Heart right ventricle (tissue), 16 donors: ENCODE results near the gene DUSP14. TPM values are rescaled to one million over a fixed set of nuclear protein-coding genes. Genes with fewer than 3 reads are reported as not detected.
A peak's percentile ranks its signal among the peaks of the same experiment; 100 is the strongest.

Source experiments
- ATAC-seq, 8 donors: fragments of 200-7000 bp; cut with Tn5 transposase; one replicate each; pipeline ENCODE4 v1.9.1; 2020; ENCODE audit warnings: mild to moderate bottlenecking in 8 of 8, moderate library complexity in 8 of 8, moderate number of reproducible peaks in 1 of 8
- DNase-seq, 2 donors: peaks; one replicate each; pipeline ENCODE4 v3.0.0-alpha.2; 2020
- H3K27ac ChIP-seq, 10 donors: fragments of 200-600 bp; sonication (generic) in 2 of 10; one replicate each; pipeline versions ENCODE4 v1.5.0 to v1.8.0; 2020 to 2022; ENCODE audit warnings: mild to moderate bottlenecking in 3 of 10
- H3K27me3 ChIP-seq, 7 donors: fragments of 200-600 bp; one replicate each; pipeline ENCODE4 v1.8.0; 2021 to 2022; ENCODE audit warnings: mild to moderate bottlenecking in 2 of 7
- H3K36me3 ChIP-seq, 9 donors: fragments of 200-600 bp; sonication (generic) in 1 of 9; one replicate each; pipeline versions ENCODE4 v1.5.0 to v1.8.0; 2020 to 2022; ENCODE audit warnings: mild to moderate bottlenecking in 2 of 9
- H3K4me1 ChIP-seq, 9 donors: fragments of 200-600 bp; sonication (generic) in 1 of 9; one replicate each; pipeline versions ENCODE4 v1.5.0 to v1.8.0; 2020 to 2022; ENCODE audit warnings: mild to moderate bottlenecking in 4 of 9
- H3K4me3 ChIP-seq, 10 donors: fragments of 200-600 bp; sonication (generic) in 2 of 10; one replicate each; pipeline versions ENCODE4 v1.5.0 to v1.8.0; 2020 to 2022; ENCODE audit warnings: mild to moderate bottlenecking in 7 of 10, moderate library complexity in 2 of 10
- H3K9me3 ChIP-seq, 11 donors: fragments of 200-600 bp in 10 of 11; sonication (generic) in 2 of 11; one replicate each; pipeline versions ENCODE4 v1.5.0 to v1.8.0; 2013 to 2022; ENCODE audit warnings: mild to moderate bottlenecking in 2 of 11, control low read depth in 1 of 11, moderate library complexity in 1 of 11
- CTCF ChIP-seq, 9 donors: fragments of 200-600 bp; sonication (generic) in 2 of 9; IDR thresholded peaks; one replicate each; pipeline versions ENCODE4 v1.5.0 to v1.8.0; 2021 to 2022; ENCODE audit warnings: antibody characterized with exemption in 9 of 9, mild to moderate bottlenecking in 5 of 9, moderate library complexity in 1 of 9
- WGBS, 2 donors: extraction: QIAGEN DNeasy Blood & Tissue Kit; methylation state at CpG; one replicate each; pipeline ENCODE4 v1.1.7; 2013; ENCODE audit warnings: inconsistent platforms in 1 of 2; 5-methylcytosine and 5-hydroxymethylcytosine counted together
- intact Hi-C, 10 donors: fragments of 100-400 bp; cut with DNase I; formaldehyde crosslinking; loops; one replicate each; pipeline versions ENCODE4 v1.11.1 to v1.14.2; 2022
- polyA plus RNA-seq, 2 donors: library from polyadenylated mRNA; stranded (reverse); fragments of 200-250 nt; gene quantifications; one replicate each; pipeline ENCODE4 v1.2.3, GENCODE V29; 2013
- total RNA-seq, 10 donors: library from RNA; stranded (reverse); fragmentation: NEBNext Ultra II Directional in 3 of 10; extraction: Animal tissue kit (Norgen Biotek cat#: 25700) in 3 of 10; gene quantifications; one replicate each; pipeline versions ENCODE4 v1.2.1 to v1.2.4, GENCODE V29; 2021 to 2023
- donor health status: Arrhythmogenic right ventricular cardiomyopathy.
- donor health status: ischemic (EF 13 %, LVEDD 7.1; RV severe dilation, severe dysfunction).
- donor health status: healthy with polysubstance abuse.
- donor health status: DM: no; HTN: yes; CAD: no.
- donor health status: DM: no; HTN: no; CAD: no.
- donor health status: ischemic (EF 25% LVEDD 6.9; RV normal size, moderate dysfunction).
- donor health status: ischemic (EF 25% LVEDD 5.7; RV mildly dilated, moderate dysfunction).
- donor health status: healthy.
- donor health status: DM: yes; HTN: yes; CAD: no.
- donor health status: Ischemic cardiomyopathy.
- donor health status: ischemic (EF 35%, LVEDD 5.7; RV mildly dilated, moderate dysfunction).
- donor health status: nonischemic (EF 11% LVEDD 7.7; RV severe dilation, severe dysfunction).
- donor health status: DM: yes; HTN: yes; CAD: no.
- donor health status: PGD.
- donor health status: ischemic (EF 29% LVEDD 5.4; RV normal size, mild dysfunction).
- donor health status: nonischemic (EF 23%, LVEDD 6.1; RV moderate dilation, normal function).

Gene DUSP14
- total and polyA plus RNA-seq, 12 donors: 6.0 to 21.7 (median 18.5) TPM

- peaks cover 0 to 25% (median 3%) of the 10 kb centered on the region in 9 donors for H3K4me1 ChIP-seq
- no peaks in the 10 kb centered on the region for H3K36me3 ChIP-seq
- DNase-seq (no peak), ATAC-seq (no peak)
- no peaks in the 10 kb centered on the region for H3K27me3 ChIP-seq
- 94 to 95% methylated on average over 6 of the region's 6 CpGs for WGBS, 2 donors
- no peak overlapping the region for H3K4me3 ChIP-seq
- H3K9me3 ChIP-seq: no peaks in the 10 kb centered on the region
- no peak overlapping the region for H3K27ac ChIP-seq
- intact Hi-C loops: no loop called here
- no peak for TF ChIP-seq CTCF (IDR thresholded peaks at IDR 0.05)
These were observed 13.5 kb downstream of the DUSP14 start for GRCh38 chr17:37503148-37503547.

GRCh38 chr17:37505333-37505732 lies 15.6 kb downstream of the DUSP14 start:
- H3K4me1 ChIP-seq: peaks cover 0 to 25% (median 3%) of the 10 kb centered on the region in 9 donors
- H3K4me3 ChIP-seq: no peak overlapping the region
- ATAC-seq (no peak), DNase-seq (no peak)
- no peak for TF ChIP-seq CTCF (IDR thresholded peaks at IDR 0.05)
- intact Hi-C loops: no loop called here
- H3K9me3 ChIP-seq: no peaks in the 10 kb centered on the region
- no peaks in the 10 kb centered on the region for H3K36me3 ChIP-seq
- H3K27me3 ChIP-seq: no peaks in the 10 kb centered on the region
- no peak overlapping the region for H3K27ac ChIP-seq
- 90 to 97% methylated on average over 3 of the region's 3 CpGs for WGBS, 2 donors

- Histone ChIP-seq H3K27me3 (no peaks in the 10 kb centered on the region), H3K27ac (peak overlapping the region in 1 of 10 donors; percentile 9), H3K4me1 (peaks cover 0 to 19% (median 3%) of the 10 kb centered on the region in 9 donors), H3K4me3 (no peak overlapping the region), H3K36me3 (peaks cover 0 to 3% (median 0%) of the 10 kb centered on the region in 9 donors), H3K9me3 (no peaks in the 10 kb centered on the region)
- ATAC-seq (peak in 7 of 8 donors; percentile 37 to 57 (median 48)), DNase-seq (no peak)
- TF ChIP-seq CTCF (IDR thresholded peaks at IDR 0.05): peak in 6 of 9 donors; percentile 23 to 46 (median 36)
- 49 to 69% methylated on average over 10 of the region's 10 CpGs for WGBS, 2 donors
- intact Hi-C loops: no loop called here
These were observed 17.0 kb downstream of the DUSP14 start for GRCh38 chr17:37506678-37507077.

GRCh38 chr17:37507111-37507510 lies 17.4 kb downstream of the DUSP14 start:
- H3K27me3 ChIP-seq: no peaks in the 10 kb centered on the region
- intact Hi-C loops: no loop called here
- H3K4me1 ChIP-seq: peaks cover 0 to 16% (median 3%) of the 10 kb centered on the region in 9 donors
- peaks cover 0 to 5% (median 2%) of the 10 kb centered on the region in 9 donors for H3K36me3 ChIP-seq
- DNase-seq (no peak), ATAC-seq (peak in 6 of 8 donors; percentile 27 to 75 (median 44))
- 58 to 77% methylated on average over 9 of the region's 9 CpGs for WGBS, 2 donors
- TF ChIP-seq CTCF (IDR thresholded peaks at IDR 0.05): no peak
- no peaks in the 10 kb centered on the region for H3K9me3 ChIP-seq
- H3K4me3 ChIP-seq: no peak overlapping the region
- peak overlapping the region in 2 of 10 donors; percentile 9 to 22 for H3K27ac ChIP-seq
